ENCODE data around the gene SHLD1.

The SHLD1 gene

GRCh38 chr20:5880326-5880725 is 130.1 kb downstream of the SHLD1 start:
- H3K4me2 ChIP-seq (ENCODE audit: insufficient read depth, low read length, poor library complexity, severe bottlenecking): no peak overlapping the region
- H2BK5ac ChIP-seq (ENCODE audit: low read length): no peak overlapping the region
- H3K4ac ChIP-seq (ENCODE audit: low read length): no peak overlapping the region
- H2BK12ac ChIP-seq (ENCODE audit: low read length): no peak overlapping the region
- no peak overlapping the region for H2AK5ac ChIP-seq (ENCODE audit: low read depth, low read length)
- H2BK120ac ChIP-seq (ENCODE audit: low read depth, low read length): no peak overlapping the region
- no peaks in the 10 kb centered on the region for H3K9me3 ChIP-seq (replicated peaks in 1 of 2; ENCODE audit: control insufficient read depth in 2 of 2, insufficient read depth in 1 of 2, low read depth in 1 of 2, low read length in 2 of 2)
- H3K23ac ChIP-seq (ENCODE audit: low read depth, low read length, poor library complexity): no peak overlapping the region
- H2BK15ac ChIP-seq (ENCODE audit: low read length): no peak overlapping the region
- no peak overlapping the region for H3K4me3 ChIP-seq (ENCODE audit: low read length in 2 of 2)
- no peak overlapping the region for H3K14ac ChIP-seq (ENCODE audit: low read length)
- H3K36me3 ChIP-seq (replicated peaks in 1 of 2; ENCODE audit: control insufficient read depth in 2 of 2, insufficient read depth in 2 of 2, low read length in 2 of 2): no peaks in the 10 kb centered on the region
- no peak overlapping the region for H2AFZ ChIP-seq (ENCODE audit: low read length)
- whole genome bisulfite sequencing, 2 donors (ENCODE audit: extremely low coverage in 2 of 2, insufficient read length in 2 of 2, insufficient replicate concordance in 1 of 2): no CpG with 5 or more reads among the region's 3 CpGs
- H4K91ac ChIP-seq (ENCODE audit: low read depth, low read length, poor library complexity): no peak overlapping the region
- no peak for DNase-seq (ENCODE audit: low spot score)
- peaks cover 2% of the 10 kb centered on the region for H3K79me1 ChIP-seq (ENCODE audit: low read depth, low read length)
- H3K9ac ChIP-seq (ENCODE audit: low read depth, low read length, poor library complexity): no peak overlapping the region
- no peak overlapping the region for H4K8ac ChIP-seq (ENCODE audit: low read depth, low read length)
- H3K27me3 ChIP-seq (ENCODE audit: control insufficient read depth in 3 of 3, insufficient read depth in 3 of 3, low read depth in 1 of 3, low read length in 3 of 3): peaks cover 0 to 21% (median 0%) of the 10 kb centered on the region in 3 experiments
- no peak overlapping the region for H3K27ac ChIP-seq (replicated peaks; ENCODE audit: low read length)
- no peak overlapping the region for H3K18ac ChIP-seq (ENCODE audit: low read length)
- no peaks in the 10 kb centered on the region for H3K4me1 ChIP-seq (ENCODE audit: control insufficient read depth in 2 of 2, insufficient read depth in 1 of 2, low read depth in 1 of 2, low read length in 2 of 2)

GRCh38 chr20:5881703-5882102 is 131.5 kb downstream of the SHLD1 start:
- Histone ChIP-seq H3K4me2 (ENCODE audit: insufficient read depth, low read length, poor library complexity, severe bottlenecking) (no peak overlapping the region), H2BK120ac (ENCODE audit: low read depth, low read length) (no peak overlapping the region), H2BK15ac (ENCODE audit: low read length) (no peak overlapping the region), H2AFZ (ENCODE audit: low read length) (peak overlapping the region; percentile 45), H3K4me1 (ENCODE audit: control insufficient read depth in 2 of 2, insufficient read depth in 1 of 2, low read depth in 1 of 2, low read length in 2 of 2) (no peaks in the 10 kb centered on the region), H3K18ac (ENCODE audit: low read length) (no peak overlapping the region), H3K9ac (ENCODE audit: low read depth, low read length, poor library complexity) (no peak overlapping the region), H3K4me3 (ENCODE audit: low read length in 2 of 2) (no peak overlapping the region), H3K27me3 (ENCODE audit: control insufficient read depth in 3 of 3, insufficient read depth in 3 of 3, low read depth in 1 of 3, low read length in 3 of 3) (peaks cover 0 to 21% (median 0%) of the 10 kb centered on the region in 3 experiments), H2BK5ac (ENCODE audit: low read length) (no peak overlapping the region), H3K36me3 (replicated peaks in 1 of 2; ENCODE audit: control insufficient read depth in 2 of 2, insufficient read depth in 2 of 2, low read length in 2 of 2) (no peaks in the 10 kb centered on the region), H4K8ac (ENCODE audit: low read depth, low read length) (no peak overlapping the region), H2AK5ac (ENCODE audit: low read depth, low read length) (no peak overlapping the region), H3K27ac (replicated peaks; ENCODE audit: low read length) (no peak overlapping the region), H3K14ac (ENCODE audit: low read length) (no peak overlapping the region), H3K79me1 (ENCODE audit: low read depth, low read length) (peaks cover 2% of the 10 kb centered on the region), H4K91ac (ENCODE audit: low read depth, low read length, poor library complexity) (no peak overlapping the region), H2BK12ac (ENCODE audit: low read length) (no peak overlapping the region), H3K9me3 (replicated peaks in 1 of 2; ENCODE audit: control insufficient read depth in 2 of 2, insufficient read depth in 1 of 2, low read depth in 1 of 2, low read length in 2 of 2) (no peaks in the 10 kb centered on the region), H3K4ac (ENCODE audit: low read length) (no peak overlapping the region), H3K23ac (ENCODE audit: low read depth, low read length, poor library complexity) (no peak overlapping the region)
- WGBS, 2 donors (ENCODE audit: extremely low coverage in 2 of 2, insufficient read length in 2 of 2, insufficient replicate concordance in 1 of 2): no CpG with 5 or more reads among the region's 5 CpGs
- no peak for DNase-seq (ENCODE audit: low spot score)

GRCh38 chr20:5882166-5882565 is 132.0 kb downstream of the SHLD1 start:
- no peak overlapping the region for H3K4ac ChIP-seq (ENCODE audit: low read length)
- DNase-seq (ENCODE audit: low spot score): no peak
- H2BK12ac ChIP-seq (ENCODE audit: low read length): no peak overlapping the region
- no peak overlapping the region for H2BK15ac ChIP-seq (ENCODE audit: low read length)
- H2AK5ac ChIP-seq (ENCODE audit: low read depth, low read length): no peak overlapping the region
- H3K9me3 ChIP-seq (replicated peaks in 1 of 2; ENCODE audit: control insufficient read depth in 2 of 2, insufficient read depth in 1 of 2, low read depth in 1 of 2, low read length in 2 of 2): no peaks in the 10 kb centered on the region
- no peak overlapping the region for H3K27ac ChIP-seq (replicated peaks; ENCODE audit: low read length)
- H3K18ac ChIP-seq (ENCODE audit: low read length): no peak overlapping the region
- no peak overlapping the region for H3K9ac ChIP-seq (ENCODE audit: low read depth, low read length, poor library complexity)
- no peaks in the 10 kb centered on the region for H3K4me1 ChIP-seq (ENCODE audit: control insufficient read depth in 2 of 2, insufficient read depth in 1 of 2, low read depth in 1 of 2, low read length in 2 of 2)
- H3K4me3 ChIP-seq (ENCODE audit: low read length in 2 of 2): no peak overlapping the region
- peaks cover 0 to 21% (median 0%) of the 10 kb centered on the region in 3 experiments for H3K27me3 ChIP-seq (ENCODE audit: control insufficient read depth in 3 of 3, insufficient read depth in 3 of 3, low read depth in 1 of 3, low read length in 3 of 3)
- no peak overlapping the region for H3K14ac ChIP-seq (ENCODE audit: low read length)
- no peak overlapping the region for H3K4me2 ChIP-seq (ENCODE audit: insufficient read depth, low read length, poor library complexity, severe bottlenecking)
- no peak overlapping the region for H3K23ac ChIP-seq (ENCODE audit: low read depth, low read length, poor library complexity)
- no peak overlapping the region for H2BK120ac ChIP-seq (ENCODE audit: low read depth, low read length)
- H4K8ac ChIP-seq (ENCODE audit: low read depth, low read length): no peak overlapping the region
- WGBS, 2 donors (ENCODE audit: extremely low coverage in 2 of 2, insufficient read length in 2 of 2, insufficient replicate concordance in 1 of 2): no CpG with 5 or more reads among the region's 9 CpGs
- no peak overlapping the region for H2BK5ac ChIP-seq (ENCODE audit: low read length)
- H2AFZ ChIP-seq (ENCODE audit: low read length): no peak overlapping the region
- no peak overlapping the region for H4K91ac ChIP-seq (ENCODE audit: low read depth, low read length, poor library complexity)
- H3K36me3 ChIP-seq (replicated peaks in 1 of 2; ENCODE audit: control insufficient read depth in 2 of 2, insufficient read depth in 2 of 2, low read length in 2 of 2): no peaks in the 10 kb centered on the region
- peaks cover 2% of the 10 kb centered on the region for H3K79me1 ChIP-seq (ENCODE audit: low read depth, low read length)

GRCh38 chr20:5884465-5885335 is 134.5 kb downstream of the SHLD1 start:
- H3K4me2 ChIP-seq (ENCODE audit: insufficient read depth, low read length, poor library complexity, severe bottlenecking): no peak overlapping the region
- no peak overlapping the region for H3K27ac ChIP-seq (replicated peaks; ENCODE audit: low read length)
- H3K14ac ChIP-seq (ENCODE audit: low read length): no peak overlapping the region
- H3K4me1 ChIP-seq (ENCODE audit: control insufficient read depth in 2 of 2, insufficient read depth in 1 of 2, low read depth in 1 of 2, low read length in 2 of 2): no peaks in the 10 kb centered on the region
- H4K91ac ChIP-seq (ENCODE audit: low read depth, low read length, poor library complexity): no peak overlapping the region
- H2AFZ ChIP-seq (ENCODE audit: low read length): no peak overlapping the region
- no peaks in the 10 kb centered on the region for H3K79me1 ChIP-seq (ENCODE audit: low read depth, low read length)
- H4K8ac ChIP-seq (ENCODE audit: low read depth, low read length): no peak overlapping the region
- no peak overlapping the region for H3K4ac ChIP-seq (ENCODE audit: low read length)
- no peak overlapping the region for H2BK15ac ChIP-seq (ENCODE audit: low read length)
- H3K9ac ChIP-seq (ENCODE audit: low read depth, low read length, poor library complexity): no peak overlapping the region
- no CpG with 5 or more reads among the region's 8 CpGs for WGBS, 2 donors (ENCODE audit: extremely low coverage in 2 of 2, insufficient read length in 2 of 2, insufficient replicate concordance in 1 of 2)
- no peak overlapping the region for H2BK120ac ChIP-seq (ENCODE audit: low read depth, low read length)
- no peak for DNase-seq (ENCODE audit: low spot score)
- no peaks in the 10 kb centered on the region for H3K36me3 ChIP-seq (replicated peaks in 1 of 2; ENCODE audit: control insufficient read depth in 2 of 2, insufficient read depth in 2 of 2, low read length in 2 of 2)
- no peak overlapping the region for H2BK12ac ChIP-seq (ENCODE audit: low read length)
- H3K18ac ChIP-seq (ENCODE audit: low read length): no peak overlapping the region
- H3K9me3 ChIP-seq (replicated peaks in 1 of 2; ENCODE audit: control insufficient read depth in 2 of 2, insufficient read depth in 1 of 2, low read depth in 1 of 2, low read length in 2 of 2): no peaks in the 10 kb centered on the region
- no peak overlapping the region for H2BK5ac ChIP-seq (ENCODE audit: low read length)
- no peak overlapping the region for H2AK5ac ChIP-seq (ENCODE audit: low read depth, low read length)
- no peak overlapping the region for H3K23ac ChIP-seq (ENCODE audit: low read depth, low read length, poor library complexity)
- H3K4me3 ChIP-seq (ENCODE audit: low read length in 2 of 2): no peak overlapping the region
- H3K27me3 ChIP-seq (ENCODE audit: control insufficient read depth in 3 of 3, insufficient read depth in 3 of 3, low read depth in 1 of 3, low read length in 3 of 3): peaks cover 0 to 22% (median 0%) of the 10 kb centered on the region in 3 experiments

All from neuronal stem cell (in vitro differentiated cells).